ENCODE measurements around the gene PTGIS.

GRCh38 chr20:49580813-49581174 lies 12.9 kb upstream of the PTGIS start:
- no peak for TF ChIP-seq CTCF (IDR thresholded peaks at IDR 0.05 in 8 of 11, conservative IDR thresholded peaks at IDR 0.05 in 3 of 11)
- no peak for TF ChIP-seq POLR2A (IDR thresholded peaks at IDR 0.05)
